Loucy (cell line): ENCODE data around the gene KIF2A.

Experiments used
- H2AFZ ChIP-seq: fragments of 200-600 bp; sonication (generic); 2 replicates; pipeline ENCODE4 v1.6.0; 2016; ENCODE audit warnings: antibody characterized with exemption, mild to moderate bottlenecking, low read length, moderate library complexity
- H3F3A ChIP-seq: fragments of 200-600 bp; 2 replicates; pipeline ENCODE4 v1.6.0; 2016; ENCODE audit warnings: antibody characterized with exemption, low read depth, mild to moderate bottlenecking
- H3K27me3 ChIP-seq: fragments of 200-600 bp; sonication (generic); 2 replicates; pipeline ENCODE4 v1.6.1; 2014; ENCODE audit warnings: low read length, mild to moderate bottlenecking; ENCODE audit not compliant: insufficient read depth, poor library complexity, severe bottlenecking
- H3K36me3 ChIP-seq: fragments of 200-600 bp; sonication (generic); 2 replicates; pipeline ENCODE4 v1.6.1; 2016; ENCODE audit warnings: low read length; ENCODE audit not compliant: insufficient read depth
- H3K4me1 ChIP-seq: fragments of 200-600 bp; sonication (generic); 2 replicates; pipeline ENCODE4 v1.5.1; 2014; ENCODE audit warnings: low read length, mild to moderate bottlenecking; ENCODE audit not compliant: insufficient read depth, poor library complexity, severe bottlenecking
- H3K4me2 ChIP-seq: fragments of 200-600 bp; sonication (generic); 2 replicates; pipeline ENCODE4 v1.6.0; 2014; ENCODE audit warnings: antibody characterized with exemption, low read length, low read depth, mild to moderate bottlenecking; ENCODE audit not compliant: poor library complexity, severe bottlenecking
- H3K4me3 ChIP-seq: fragments of 200-600 bp; sonication (generic); 2 replicates; pipeline ENCODE4 v1.5.1; 2014; ENCODE audit warnings: low read length, mild to moderate bottlenecking, mixed read lengths; ENCODE audit not compliant: poor library complexity, severe bottlenecking
- H3K79me2 ChIP-seq: fragments of 200-600 bp; sonication (generic); 2 replicates; pipeline ENCODE4 v1.6.1; 2014; ENCODE audit warnings: low read length; ENCODE audit not compliant: insufficient read depth
- H3K9ac ChIP-seq: fragments of 200-600 bp; sonication (generic); 2 replicates; pipeline ENCODE4 v1.6.0; 2014; ENCODE audit warnings: mild to moderate bottlenecking, low read depth, low read length, moderate library complexity; ENCODE audit not compliant: poor library complexity, severe bottlenecking
- H3K9me2 ChIP-seq: fragments of 200-600 bp; sonication (generic); replicated peaks from 2 replicates; pipeline ENCODE4 v1.6.1; 2016; ENCODE audit warnings: low read depth, low read length, mixed read lengths
- H3K9me3 ChIP-seq: fragments of 200-600 bp; sonication (generic); 2 replicates; pipeline ENCODE4 v1.6.1; 2014; ENCODE audit warnings: mild to moderate bottlenecking, antibody characterized with exemption, low read length, low read depth; ENCODE audit not compliant: insufficient read depth
- H4K20me1 ChIP-seq: fragments of 200-600 bp; sonication (generic); 2 replicates; pipeline ENCODE4 v1.6.0; 2014; ENCODE audit warnings: antibody characterized with exemption, low read length, mild to moderate bottlenecking; ENCODE audit not compliant: insufficient read depth, poor library complexity, severe bottlenecking
- EZH2phosphoT487 ChIP-seq: fragments of 200-600 bp; IDR thresholded peaks from 2 replicates; pipeline ENCODE4 v1.6.1; 2018; ENCODE audit warnings: antibody characterized with exemption, mild to moderate bottlenecking, moderate library complexity, borderline replicate concordance
- TF ChIP-seq, protein P1 (sequence below): fragments of 200-600 bp; sonication (generic); conservative IDR thresholded peaks from 2 replicates; pipeline ENCODE4 v1.5.1; 2014; ENCODE audit warnings: mild to moderate bottlenecking, antibody characterized with exemption, low read length

The KIF2A gene

DNA sequence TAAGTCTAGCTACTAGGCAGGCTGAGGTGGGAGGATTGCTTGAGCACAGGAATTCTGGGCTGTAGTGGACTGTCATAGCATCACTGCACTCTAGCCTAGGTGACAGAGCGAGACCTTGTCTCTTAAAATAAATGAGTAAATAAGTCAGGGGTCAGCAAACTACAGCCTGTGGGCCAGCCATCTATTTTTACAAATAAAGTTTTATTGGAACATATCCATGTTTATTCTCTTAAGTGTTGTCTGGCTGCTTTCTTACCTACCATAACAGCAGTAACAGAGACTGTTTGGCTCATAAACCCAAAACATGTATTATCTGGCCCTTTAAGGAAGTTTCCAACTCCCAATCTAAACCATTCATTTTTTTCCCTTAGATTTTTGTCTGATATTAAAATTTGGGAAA lies 68.1 kb downstream of the KIF2A start:
- H4K20me1 ChIP-seq, result no peaks in the 10 kb centered on the region
- no peaks in the 10 kb centered on the region for H3K9me2 ChIP-seq
- no peaks in the 10 kb centered on the region for H3K9me3 ChIP-seq
- H3K4me3 ChIP-seq, result no peak overlapping the region
- TF ChIP-seq EZH2phosphoT487, result no peak
- TF ChIP-seq, protein P1, sequence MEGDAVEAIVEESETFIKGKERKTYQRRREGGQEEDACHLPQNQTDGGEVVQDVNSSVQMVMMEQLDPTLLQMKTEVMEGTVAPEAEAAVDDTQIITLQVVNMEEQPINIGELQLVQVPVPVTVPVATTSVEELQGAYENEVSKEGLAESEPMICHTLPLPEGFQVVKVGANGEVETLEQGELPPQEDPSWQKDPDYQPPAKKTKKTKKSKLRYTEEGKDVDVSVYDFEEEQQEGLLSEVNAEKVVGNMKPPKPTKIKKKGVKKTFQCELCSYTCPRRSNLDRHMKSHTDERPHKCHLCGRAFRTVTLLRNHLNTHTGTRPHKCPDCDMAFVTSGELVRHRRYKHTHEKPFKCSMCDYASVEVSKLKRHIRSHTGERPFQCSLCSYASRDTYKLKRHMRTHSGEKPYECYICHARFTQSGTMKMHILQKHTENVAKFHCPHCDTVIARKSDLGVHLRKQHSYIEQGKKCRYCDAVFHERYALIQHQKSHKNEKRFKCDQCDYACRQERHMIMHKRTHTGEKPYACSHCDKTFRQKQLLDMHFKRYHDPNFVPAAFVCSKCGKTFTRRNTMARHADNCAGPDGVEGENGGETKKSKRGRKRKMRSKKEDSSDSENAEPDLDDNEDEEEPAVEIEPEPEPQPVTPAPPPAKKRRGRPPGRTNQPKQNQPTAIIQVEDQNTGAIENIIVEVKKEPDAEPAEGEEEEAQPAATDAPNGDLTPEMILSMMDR, result no peak
- no peaks in the 10 kb centered on the region for H3K79me2 ChIP-seq
- no peak overlapping the region for H3K9ac ChIP-seq
- no peaks in the 10 kb centered on the region for H3K27me3 ChIP-seq
- H3K4me2 ChIP-seq, result no peak overlapping the region
- H2AFZ ChIP-seq, result no peak overlapping the region
- H3F3A ChIP-seq, result no peaks in the 10 kb centered on the region
- no peaks in the 10 kb centered on the region for H3K4me1 ChIP-seq
- H3K36me3 ChIP-seq, result peaks cover 70% of the 10 kb centered on the region

DNA sequence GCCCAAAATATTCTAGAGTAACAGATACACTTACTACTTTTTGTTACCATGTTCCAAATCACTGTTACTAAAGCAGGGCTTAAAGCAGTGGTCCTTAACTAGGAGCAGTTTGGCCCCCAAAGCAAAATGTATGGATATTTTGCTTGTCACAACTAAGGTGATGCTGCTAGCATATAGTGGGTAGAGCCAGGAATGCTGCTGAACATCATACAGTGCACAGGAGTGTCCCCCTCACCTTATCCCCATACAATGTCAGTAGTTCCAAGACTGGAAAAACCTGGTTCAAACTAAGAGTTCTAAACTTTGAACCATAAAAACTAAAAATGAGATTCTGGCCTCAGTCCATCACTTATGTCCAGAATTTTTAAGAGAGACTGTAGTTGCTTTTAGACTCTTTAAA lies 69.6 kb downstream of the KIF2A start:
- Histone ChIP-seq H3K9me2 (no peaks in the 10 kb centered on the region), H3K4me3 (no peak overlapping the region), H3K27me3 (no peaks in the 10 kb centered on the region), H3K9ac (no peak overlapping the region), H3K36me3 (peaks cover 75% of the 10 kb centered on the region), H2AFZ (no peak overlapping the region), H3K4me2 (no peak overlapping the region), H3K79me2 (no peaks in the 10 kb centered on the region), H4K20me1 (no peaks in the 10 kb centered on the region), H3K4me1 (no peaks in the 10 kb centered on the region), H3K9me3 (no peaks in the 10 kb centered on the region), H3F3A (no peaks in the 10 kb centered on the region)
- TF ChIP-seq, protein P1, result no peak
- no peak for TF ChIP-seq EZH2phosphoT487

DNA sequence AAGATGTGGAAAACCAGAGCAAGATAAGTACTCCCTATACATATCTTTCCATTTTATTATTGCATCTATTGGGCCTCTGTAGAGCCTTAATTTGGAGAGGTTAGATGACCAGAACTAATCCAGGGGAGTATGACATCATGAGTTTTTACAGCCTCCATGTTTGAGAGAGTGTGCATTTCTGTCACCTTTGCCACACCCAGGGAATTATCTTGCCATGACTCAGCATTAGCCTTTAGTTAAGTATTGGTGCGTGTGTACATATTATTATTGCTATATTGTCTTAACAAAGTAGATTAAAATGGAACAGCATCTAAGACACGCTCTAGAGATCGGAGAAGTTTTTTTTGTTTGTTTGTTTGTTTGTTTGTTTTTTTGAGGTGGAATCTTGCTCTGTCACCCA lies 70.1 kb downstream of the KIF2A start:
- no peak overlapping the region for H3K4me3 ChIP-seq
- no peaks in the 10 kb centered on the region for H3K27me3 ChIP-seq
- no peaks in the 10 kb centered on the region for H3K4me1 ChIP-seq
- no peaks in the 10 kb centered on the region for H3K9me3 ChIP-seq
- H3K79me2 ChIP-seq, result no peaks in the 10 kb centered on the region
- H3F3A ChIP-seq, result no peaks in the 10 kb centered on the region
- no peaks in the 10 kb centered on the region for H4K20me1 ChIP-seq
- H2AFZ ChIP-seq, result no peak overlapping the region
- peaks cover 80% of the 10 kb centered on the region for H3K36me3 ChIP-seq
- no peaks in the 10 kb centered on the region for H3K9me2 ChIP-seq
- no peak overlapping the region for H3K9ac ChIP-seq
- no peak overlapping the region for H3K4me2 ChIP-seq
- no peak for TF ChIP-seq EZH2phosphoT487
- TF ChIP-seq, protein P1, result no peak
